ENCODE measurements around the gene NECTIN2.

- TF ChIP-seq EZH2 (IDR thresholded peaks at IDR 0.05): no peak
- no peak for TF ChIP-seq POLR2AphosphoS5 (IDR thresholded peaks at IDR 0.05; ENCODE audit: borderline replicate concordance, low read depth, low read length)
- TF ChIP-seq FOXP2 (optimal IDR thresholded peaks at IDR 0.05; ENCODE audit: control extremely low read depth, extremely low read length, insufficient read depth): no peak
Measured at GRCh38 chr19:44876930-44877535, 30.9 kb downstream of the NECTIN2 start.

Measured in SK-N-MC (cell line).